Lower leg skin (tissue), 3 donors: ENCODE results near the gene CLASP1.

Source experiments
- POLR2A ChIP-seq, 2 donors: fragments of 450-650 bp; IDR thresholded peaks; one replicate each; pipeline ENCODE4 v1.6.1; 2016 to 2017; ENCODE audit warnings: antibody characterized with exemption in 2 of 2, mild to moderate bottlenecking in 1 of 2, moderate library complexity in 1 of 2
- TF ChIP-seq, protein P1 (sequence below), 3 donors: fragments of 450-650 bp; IDR thresholded peaks; one replicate each; pipeline ENCODE4 v1.5.1; 2016; ENCODE audit warnings: antibody characterized with exemption in 3 of 3, mild to moderate bottlenecking in 3 of 3, moderate library complexity in 2 of 3

DNA sequence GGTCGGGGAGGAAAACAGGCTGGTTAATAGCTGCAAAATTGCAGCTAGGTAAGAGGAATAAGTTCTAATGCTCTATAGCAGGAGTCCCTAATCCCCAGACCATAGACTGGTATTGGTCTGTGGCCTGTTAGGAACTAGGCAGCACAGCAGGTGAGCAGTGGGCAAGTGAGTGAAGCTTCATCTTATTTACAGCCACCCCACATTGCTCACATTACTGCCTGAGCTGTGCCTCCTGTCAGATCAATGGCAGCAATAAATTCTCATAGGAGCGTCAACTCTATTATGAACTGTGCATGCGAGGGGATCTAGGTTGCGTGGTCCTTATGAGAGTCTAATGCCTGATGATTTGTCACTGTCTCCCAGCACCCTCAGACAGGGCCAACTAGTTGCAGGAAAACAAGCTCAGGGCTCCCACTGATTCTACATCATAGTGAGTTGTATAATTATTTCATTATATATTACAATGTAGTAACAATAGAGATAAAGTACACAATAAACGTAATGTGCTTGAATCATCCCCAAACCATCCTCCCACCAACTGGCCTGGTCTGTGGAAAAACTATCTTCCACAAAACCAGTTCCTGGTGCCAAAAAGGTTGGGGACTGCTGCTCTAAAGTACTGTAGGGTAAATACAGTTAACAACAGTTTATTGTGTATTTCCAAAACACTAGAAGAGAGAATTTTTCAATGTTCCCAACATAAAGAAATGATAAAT lies 272.6 kb downstream of the CLASP1 start:
- TF ChIP-seq, protein P1, sequence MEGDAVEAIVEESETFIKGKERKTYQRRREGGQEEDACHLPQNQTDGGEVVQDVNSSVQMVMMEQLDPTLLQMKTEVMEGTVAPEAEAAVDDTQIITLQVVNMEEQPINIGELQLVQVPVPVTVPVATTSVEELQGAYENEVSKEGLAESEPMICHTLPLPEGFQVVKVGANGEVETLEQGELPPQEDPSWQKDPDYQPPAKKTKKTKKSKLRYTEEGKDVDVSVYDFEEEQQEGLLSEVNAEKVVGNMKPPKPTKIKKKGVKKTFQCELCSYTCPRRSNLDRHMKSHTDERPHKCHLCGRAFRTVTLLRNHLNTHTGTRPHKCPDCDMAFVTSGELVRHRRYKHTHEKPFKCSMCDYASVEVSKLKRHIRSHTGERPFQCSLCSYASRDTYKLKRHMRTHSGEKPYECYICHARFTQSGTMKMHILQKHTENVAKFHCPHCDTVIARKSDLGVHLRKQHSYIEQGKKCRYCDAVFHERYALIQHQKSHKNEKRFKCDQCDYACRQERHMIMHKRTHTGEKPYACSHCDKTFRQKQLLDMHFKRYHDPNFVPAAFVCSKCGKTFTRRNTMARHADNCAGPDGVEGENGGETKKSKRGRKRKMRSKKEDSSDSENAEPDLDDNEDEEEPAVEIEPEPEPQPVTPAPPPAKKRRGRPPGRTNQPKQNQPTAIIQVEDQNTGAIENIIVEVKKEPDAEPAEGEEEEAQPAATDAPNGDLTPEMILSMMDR (IDR thresholded peaks at IDR 0.05) = no peak
- no peak for TF ChIP-seq POLR2A (IDR thresholded peaks at IDR 0.05)
